DMS153 (cell line): ENCODE measurements around the gene SMLR1.
A peak's percentile ranks its signal among the peaks of the same experiment; 100 is the strongest.

ENCODE experiments used
- DNase-seq: peaks from one replicate; lab custom pipeline; 2025; lab: John Stamatoyannopoulos, UW

Gene SMLR1

GRCh38 chr6:130825772-130826441 lies 1.3 kb upstream of the SMLR1 start:
- no peak for DNase-seq

GRCh38 chr6:130826442-130827246 lies 562 bp upstream of the SMLR1 start:
- DNase-seq = no peak

GRCh38 chr6:130829333-130829910 lies 2.2 kb downstream of the SMLR1 start:
- DNase-seq = no peak

GRCh38 chr6:130831607-130832006 lies 4.4 kb downstream of the SMLR1 start:
- no peak for DNase-seq

- no peak for DNase-seq
Observed at GRCh38 chr6:130833569-130833968, 6.4 kb downstream of the SMLR1 start.

- DNase-seq = no peak
Observed at GRCh38 chr6:130834482-130835251, 7.5 kb downstream of the SMLR1 start.

GRCh38 chr6:130836055-130836640 lies 8.9 kb downstream of the SMLR1 start:
- DNase-seq = no peak

- no peak for DNase-seq
Observed at GRCh38 chr6:130837067-130837466, 9.9 kb downstream of the SMLR1 start.

- DNase-seq = no peak
Observed at GRCh38 chr6:130838250-130838860, 11.1 kb downstream of the SMLR1 start.

GRCh38 chr6:130838951-130839350 lies 11.7 kb downstream of the SMLR1 start:
- DNase-seq = no peak

- no peak for DNase-seq
Observed at GRCh38 chr6:130839379-130839778, 12.2 kb downstream of the SMLR1 start.

- no peak for DNase-seq
Observed at GRCh38 chr6:130840050-130840449, 12.8 kb downstream of the SMLR1 start.

GRCh38 chr6:130841128-130841728 lies 14.0 kb downstream of the SMLR1 start:
- no peak for DNase-seq

- peak; percentile 15 for DNase-seq
Observed at GRCh38 chr6:130843575-130844320, 16.5 kb downstream of the SMLR1 start.

GRCh38 chr6:130846501-130846900 lies 19.3 kb downstream of the SMLR1 start:
- DNase-seq = no peak

- DNase-seq = no peak
Observed at GRCh38 chr6:130847001-130847910, 20.1 kb downstream of the SMLR1 start.

GRCh38 chr6:130848945-130849344 lies 21.7 kb downstream of the SMLR1 start:
- no peak for DNase-seq

GRCh38 chr6:130849594-130849993 lies 22.4 kb downstream of the SMLR1 start:
- DNase-seq = no peak

- DNase-seq = no peak
Observed at GRCh38 chr6:130851026-130851425, 23.8 kb downstream of the SMLR1 start.
